HCT116 (cell line): ENCODE measurements around the gene CCL14. TPM values are rescaled to one million over a fixed set of nuclear protein-coding genes. Genes with fewer than 3 reads are reported as not detected.
"Not testable (repeated sequence)": the region's sequence is repeated elsewhere in the genome, so short reads cannot be mapped to it uniquely, and the experiment has no call there.

Source experiments
- ATAC-seq: fragments of 200-7000 bp; cut with Tn5 transposase; 2 replicates; pipeline ENCODE4 v1.9.1; 2020; ENCODE audit warnings: mild to moderate bottlenecking, moderate library complexity
- BruUV-seq: library from RNA; stranded (reverse); fragments of 400-500 nt; replicated peaks from 2 replicates; lab custom pipeline; 2021; lab: Mats Ljungman, UMichigan
- CTCF ChIA-PET: fragments of 300-600 bp; sonication (Branson Sonifier 250); formaldehyde crosslinking; loops from one replicate; lab custom pipeline; 2021; ENCODE audit warnings: antibody characterized with exemption; lab: Charles Lee
- POLR2A ChIA-PET: fragments of 300-600, 350-600 bp; sonication (Branson Sonifier 250); formaldehyde crosslinking; loops from one replicate; lab custom pipeline; 2021; ENCODE audit warnings: antibody characterized with exemption; lab: Charles Lee
- RAD21 ChIA-PET, 2 experiments: fragments of 300-600 bp; sonication (Branson Sonifier 250); formaldehyde crosslinking; loops; one replicate each; lab custom pipeline; 2023; ENCODE audit warnings: low total read pairs in 2 of 2; ENCODE audit not compliant: uncharacterized antibody in 2 of 2, unreplicated experiment in 2 of 2, low non-redundant PET in 1 of 2; lab: Charles Lee
- DNase-seq: peaks from one replicate; pipeline ENCODE4 v3.0.0-alpha.2; 2010; ENCODE audit warnings: low read depth, low spot score
- H2AFZ ChIP-seq: fragments of 200-600 bp; shearing (Covaris generic), sonication (generic); 2 replicates; pipeline ENCODE4 v1.6.1; 2017; ENCODE audit warnings: low read depth, mixed run types, mixed read lengths, antibody characterized with exemption, low read length; ENCODE audit not compliant: poor library complexity, severe bottlenecking
- H3K27ac ChIP-seq: 2 replicates; pipeline ENCODE4 v1.5.1; 2012; ENCODE audit warnings: low read depth, low read length
- H3K27me3 ChIP-seq: fragments of 200-600 bp; sonication (generic); 2 replicates; pipeline ENCODE4 v1.6.1; 2016; ENCODE audit warnings: mixed run types, low read length, mixed read lengths; ENCODE audit not compliant: insufficient read depth
- H3K36me3 ChIP-seq, 2 experiments: fragments of 200-500 bp in 1 of 2; fragments of 200-600 bp in 1 of 2; sonication (Bioruptor generic) in 1 of 2; sonication (generic) in 1 of 2; 2 replicates each; pipeline versions ENCODE4 v1.5.1 to v1.6.1; 2014 to 2016; ENCODE audit warnings: low read length in 2 of 2, inconsistent platforms in 1 of 2, mixed read lengths in 1 of 2, mixed run types in 1 of 2; ENCODE audit not compliant: insufficient read depth in 2 of 2, control insufficient read depth in 1 of 2
- H3K4me1 ChIP-seq, 2 experiments: fragments of 200-600 bp in 1 of 2; sonication (generic) in 1 of 2; 2 replicates each; pipeline versions ENCODE4 v1.5.1 to v1.6.1; 2012 to 2017; ENCODE audit warnings: low read length in 2 of 2, inconsistent platforms in 1 of 2, mild to moderate bottlenecking in 1 of 2, mixed read lengths in 1 of 2, mixed run types in 1 of 2, moderate library complexity in 1 of 2; ENCODE audit not compliant: insufficient read depth in 2 of 2, control insufficient read depth in 1 of 2
- H3K4me2 ChIP-seq: fragments of 200-600 bp; sonication (generic); 2 replicates; pipeline ENCODE4 v1.6.1; 2017; ENCODE audit warnings: mixed run types, low read length, mixed read lengths
- H3K4me3 ChIP-seq, 2 experiments: fragments of 200-600 bp in 1 of 2; sonication (generic) in 1 of 2; replicated peaks in 1 of 2; 2 replicates each; pipeline ENCODE4 v1.5.1; 2011 to 2016; ENCODE audit warnings: low read length in 2 of 2, control low read depth in 1 of 2, low read depth in 1 of 2, mild to moderate bottlenecking in 1 of 2, mixed read lengths in 1 of 2, mixed run types in 1 of 2
- H3K79me2 ChIP-seq: fragments of 200-600 bp; sonication (generic); 2 replicates; pipeline ENCODE4 v1.6.1; 2017; ENCODE audit warnings: mild to moderate bottlenecking, mixed run types, low read length, moderate library complexity, mixed read lengths; ENCODE audit not compliant: insufficient read depth
- H3K9ac ChIP-seq: fragments of 200-600 bp; sonication (generic); 2 replicates; pipeline ENCODE4 v1.6.1; 2016; ENCODE audit warnings: low read length, mixed read lengths
- H3K9me2 ChIP-seq: fragments of 200-600 bp; sonication (generic), shearing (Covaris generic); 2 replicates; pipeline ENCODE4 v1.6.1; 2017; ENCODE audit warnings: mixed run types, mild to moderate bottlenecking, moderate library complexity; ENCODE audit not compliant: insufficient read depth
- H3K9me3 ChIP-seq, 2 experiments: fragments of 200-500 bp in 1 of 2; fragments of 200-600 bp in 1 of 2; sonication (Bioruptor generic) in 1 of 2; sonication (generic) in 1 of 2; 2 replicates each; pipeline ENCODE4 v1.6.1; 2014 to 2017; ENCODE audit warnings: low read length in 2 of 2, mixed read lengths in 2 of 2, inconsistent platforms in 1 of 2, low read depth in 1 of 2, mild to moderate bottlenecking in 1 of 2, mixed run types in 1 of 2, moderate library complexity in 1 of 2; ENCODE audit not compliant: control insufficient read depth in 1 of 2, insufficient read depth in 1 of 2
- H4K20me1 ChIP-seq: fragments of 200-600 bp; sonication (generic), shearing (Covaris generic); 2 replicates; pipeline ENCODE4 v1.6.1; 2017; ENCODE audit warnings: mixed run types, mild to moderate bottlenecking, moderate library complexity; ENCODE audit not compliant: insufficient read depth
- EZH2 ChIP-seq: fragments of 200-600 bp; sonication (generic); IDR thresholded peaks from 2 replicates; pipeline ENCODE4 v1.6.1; 2017; ENCODE audit warnings: antibody characterized with exemption, mixed run types
- FOSL1 ChIP-seq: IDR thresholded peaks from 2 replicates; pipeline ENCODE4 v1.6.1; 2012; ENCODE audit warnings: low read depth
- POLR2AphosphoS5 ChIP-seq: IDR thresholded peaks from 2 replicates; pipeline ENCODE4 v1.6.1; 2011; ENCODE audit warnings: mild to moderate bottlenecking, low read depth, low read length, moderate library complexity
- SRF ChIP-seq: IDR thresholded peaks from 2 replicates; pipeline ENCODE4 v1.6.1; 2012; ENCODE audit warnings: low read depth
- TCF7L2 ChIP-seq: IDR thresholded peaks from 2 replicates; pipeline ENCODE4 v1.7.0; 2011; ENCODE audit warnings: borderline replicate concordance, inconsistent platforms; ENCODE audit not compliant: insufficient read depth, insufficient read length; ENCODE audit errors: extremely low read depth
- intact Hi-C: fragments of 100-400 bp; cut with micrococcal nuclease; formaldehyde crosslinking; loops from 2 replicates; pipeline ENCODE4 v1.10.0; 2022
- total RNA-seq: library from RNA; stranded (reverse); gene quantifications from one replicate; pipeline ENCODE4 v1.2.1, GENCODE V29; 2021; ENCODE audit not compliant: unreplicated experiment
- TF ChIP-seq, protein P1 (sequence below): IDR thresholded peaks from 2 replicates; pipeline ENCODE4 v1.6.1; 2012
- TF ChIP-seq, protein P2 (sequence below): IDR thresholded peaks from 2 replicates; pipeline ENCODE4 v1.6.1; 2011; ENCODE audit warnings: mild to moderate bottlenecking, low read length, moderate library complexity; ENCODE audit not compliant: insufficient replicate concordance; ENCODE audit errors: extremely low read depth

The CCL14 gene
- total RNA-seq, 1 experiment from 2014 or later, result not detected

DNA sequence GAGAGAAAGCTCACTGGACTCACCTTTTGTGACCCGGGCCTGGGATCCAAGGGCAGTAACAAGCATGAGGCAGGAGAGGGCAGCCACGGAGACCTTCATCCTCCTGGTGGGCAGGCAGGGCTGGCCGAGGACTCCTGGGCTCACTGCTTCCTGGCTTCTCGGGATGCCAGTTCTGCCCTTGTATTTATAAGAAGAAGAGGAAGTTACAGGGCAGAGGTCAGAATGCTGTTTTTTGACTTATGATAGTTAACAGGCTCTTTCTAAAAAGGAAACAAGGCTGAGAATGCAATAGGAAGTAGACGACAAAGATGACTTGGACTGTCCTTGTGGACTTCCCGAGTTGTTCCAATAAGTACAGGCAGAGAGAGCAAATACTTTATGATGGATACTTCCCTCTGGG, 31.3 kb upstream of the CCL14 start, which contains the start of gene CCL23 (continued):
- TF ChIP-seq, protein P1, sequence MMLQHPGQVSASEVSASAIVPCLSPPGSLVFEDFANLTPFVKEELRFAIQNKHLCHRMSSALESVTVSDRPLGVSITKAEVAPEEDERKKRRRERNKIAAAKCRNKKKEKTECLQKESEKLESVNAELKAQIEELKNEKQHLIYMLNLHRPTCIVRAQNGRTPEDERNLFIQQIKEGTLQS, result no peak
- TF ChIP-seq, all 23 proteins: peak for 0

DNA sequence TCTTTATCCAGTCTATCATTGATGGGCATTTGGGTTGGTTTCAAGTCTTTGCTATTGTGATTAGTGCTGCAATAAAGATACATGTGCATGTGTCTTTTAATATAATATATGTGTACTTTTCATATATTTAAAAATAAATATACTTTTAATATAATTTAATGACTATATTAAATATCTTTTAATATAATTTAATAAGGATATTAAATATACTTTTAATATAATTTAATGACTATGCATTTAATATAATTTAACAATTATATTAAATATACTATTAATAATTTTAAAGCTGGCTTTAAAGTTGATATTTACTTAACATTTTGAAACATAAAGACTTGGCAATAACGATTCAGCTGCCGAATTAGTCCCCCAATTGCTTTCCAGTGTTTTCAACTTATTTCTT, 30.0 kb upstream of the CCL14 start:
- ChIA-PET POLR2A (no interaction called here), CTCF (no interaction called here), RAD21 (no interaction called here)
- H3K4me1 ChIP-seq, result no peaks in the 10 kb centered on the region
- no peaks in the 10 kb centered on the region for H3K79me2 ChIP-seq
- no peak overlapping the region for H2AFZ ChIP-seq
- H3K9me2 ChIP-seq, result no peaks in the 10 kb centered on the region
- no peak for ATAC-seq
- H4K20me1 ChIP-seq, result no peaks in the 10 kb centered on the region
- no peak for DNase-seq
- H3K4me3 ChIP-seq, result no peak overlapping the region
- H3K27ac ChIP-seq, result no peak overlapping the region
- TF ChIP-seq FOSL1 (no peak), SRF (no peak), POLR2AphosphoS5 (no peak), EZH2 (no peak), TCF7L2 (no peak)
- TF ChIP-seq, protein P2, sequence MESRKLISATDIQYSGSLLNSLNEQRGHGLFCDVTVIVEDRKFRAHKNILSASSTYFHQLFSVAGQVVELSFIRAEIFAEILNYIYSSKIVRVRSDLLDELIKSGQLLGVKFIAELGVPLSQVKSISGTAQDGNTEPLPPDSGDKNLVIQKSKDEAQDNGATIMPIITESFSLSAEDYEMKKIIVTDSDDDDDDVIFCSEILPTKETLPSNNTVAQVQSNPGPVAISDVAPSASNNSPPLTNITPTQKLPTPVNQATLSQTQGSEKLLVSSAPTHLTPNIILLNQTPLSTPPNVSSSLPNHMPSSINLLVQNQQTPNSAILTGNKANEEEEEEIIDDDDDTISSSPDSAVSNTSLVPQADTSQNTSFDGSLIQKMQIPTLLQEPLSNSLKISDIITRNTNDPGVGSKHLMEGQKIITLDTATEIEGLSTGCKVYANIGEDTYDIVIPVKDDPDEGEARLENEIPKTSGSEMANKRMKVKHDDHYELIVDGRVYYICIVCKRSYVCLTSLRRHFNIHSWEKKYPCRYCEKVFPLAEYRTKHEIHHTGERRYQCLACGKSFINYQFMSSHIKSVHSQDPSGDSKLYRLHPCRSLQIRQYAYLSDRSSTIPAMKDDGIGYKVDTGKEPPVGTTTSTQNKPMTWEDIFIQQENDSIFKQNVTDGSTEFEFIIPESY, result no peak
- peaks cover 23% of the 10 kb centered on the region for H3K27me3 ChIP-seq
- H3K9ac ChIP-seq, result no peak overlapping the region
- H3K9me3 ChIP-seq, result no peaks in the 10 kb centered on the region
- intact Hi-C loops, result no loop called here
- no peak overlapping the region for H3K4me2 ChIP-seq
- no peaks in the 10 kb centered on the region for H3K36me3 ChIP-seq
- BruUV-seq, result no TSS peak

DNA sequence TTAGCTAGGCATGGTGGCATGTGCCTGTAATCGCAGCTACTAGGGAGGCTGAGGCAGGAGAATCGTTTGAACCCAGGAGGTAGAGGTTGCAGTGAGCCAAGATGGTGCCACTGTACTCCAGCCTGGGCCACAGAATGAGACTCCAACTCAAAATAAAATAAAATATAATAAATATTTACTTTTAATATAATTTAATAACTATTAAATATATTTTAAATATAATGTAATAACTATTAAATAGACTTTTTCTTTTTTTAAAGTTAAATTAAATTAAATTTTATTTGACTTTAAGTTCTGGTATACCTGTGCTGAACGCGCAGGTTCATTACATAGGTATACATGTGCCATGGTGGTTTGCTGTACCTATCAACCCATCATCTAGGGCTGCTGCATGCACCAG, 29.4 kb upstream of the CCL14 start:
- H3K27ac ChIP-seq, ATAC-seq, POLR2A ChIA-PET, H3K4me2 ChIP-seq, H4K20me1 ChIP-seq, intact Hi-C loops, H3K4me3 ChIP-seq, DNase-seq, H3K9me3 ChIP-seq, H3K36me3 ChIP-seq, BruUV-seq, H2AFZ ChIP-seq, H3K79me2 ChIP-seq, H3K9ac ChIP-seq, RAD21 ChIA-PET, CTCF ChIA-PET, H3K9me2 ChIP-seq, H3K4me1 ChIP-seq: not testable (repeated sequence)
- H3K27me3 ChIP-seq, result peaks cover 22% of the 10 kb centered on the region
